Measurements from ENCODE around the gene TMEM132C. TPM values are rescaled to one million over a fixed set of nuclear protein-coding genes. Genes with fewer than 3 reads are reported as not detected.

Gene TMEM132C
- total and polyA plus RNA-seq, 2 donors (not counting 3 experiments of a cell fraction or from before 2014, with no cell fraction given) = not detected

DNA sequence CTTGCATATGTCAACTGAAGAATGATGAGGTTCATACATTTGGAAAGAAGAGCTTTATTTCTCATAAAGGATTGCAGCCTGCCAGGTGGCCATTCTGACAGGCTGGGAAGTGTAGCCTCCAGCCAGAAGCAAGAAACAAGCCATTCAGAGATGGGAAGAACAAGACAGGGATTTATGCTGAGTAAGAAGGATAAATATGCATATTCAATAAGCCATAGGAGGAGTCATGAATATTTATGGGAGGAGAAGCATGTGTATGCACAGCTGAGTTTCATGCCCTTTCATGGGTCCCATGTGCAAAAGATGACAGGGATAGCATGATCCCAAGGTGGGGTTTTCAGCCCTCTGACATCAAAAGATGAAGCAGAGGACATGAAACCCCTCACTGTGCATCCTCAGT, 269.8 kb downstream of the TMEM132C start:
- no peaks in the 10 kb centered on the region for H3K27me3 ChIP-seq (ENCODE audit: control insufficient read depth in 2 of 2, insufficient read depth in 2 of 2, low read length in 2 of 2)
- DNase-seq (ENCODE audit: low read depth, low spot score) (no peak), FAIRE-seq (no peak)
- peaks cover 5% of the 10 kb centered on the region for H3K9me3 ChIP-seq (replicated peaks; ENCODE audit: control insufficient read depth, insufficient read depth, low read length)
- TF ChIP-seq EZH2 (IDR thresholded peaks at IDR 0.05; ENCODE audit: borderline replicate concordance, low read depth, low read length, severe bottlenecking) = no peak
- CTCF ChIA-PET = interaction anchor here (1.6 kb wide), 1 partner anchor 19 kb away, joined by 3 read pairs; no protein-coding TSS in a partner anchor
- dilution Hi-C loops (cut with MboI; ENCODE audit: extremely low pct_ligation_motif_present, low sequenced_read_pairs) (no loop called here), intact Hi-C loops (cut with micrococcal nuclease) (no loop called here)
- no peaks in the 10 kb centered on the region for H3K4me1 ChIP-seq (ENCODE audit: control insufficient read depth, extremely low read depth, insufficient read depth, low read length)
- no peaks in the 10 kb centered on the region for H3K9me1 ChIP-seq (replicated peaks; ENCODE audit: control insufficient read depth, extremely low read depth, insufficient read depth, low read length)
- H3K36me3 ChIP-seq (ENCODE audit: control insufficient read depth in 2 of 2, extremely low read depth in 1 of 2, insufficient read depth in 2 of 2, low read length in 2 of 2) = no peaks in the 10 kb centered on the region
- H3K9ac ChIP-seq (replicated peaks; ENCODE audit: extremely low read depth, insufficient read depth, low read length) = no peak overlapping the region
- no peak overlapping the region for H3K27ac ChIP-seq (ENCODE audit: insufficient read depth, low read depth, low read length)
- H2AFZ ChIP-seq (ENCODE audit: low read depth, low read length) = no peak overlapping the region
- no peak overlapping the region for H3K4me2 ChIP-seq (ENCODE audit: insufficient read depth, low read length)
- H4K20me1 ChIP-seq (replicated peaks; ENCODE audit: control insufficient read depth, extremely low read depth, insufficient read depth, low read length) = no peaks in the 10 kb centered on the region
- H3K4me3 ChIP-seq (replicated peaks in 1 of 3; ENCODE audit: insufficient read depth in 1 of 3, low read depth in 1 of 3, low read length in 3 of 3) = no peak overlapping the region
- H3K79me2 ChIP-seq (ENCODE audit: control insufficient read depth, insufficient read depth, low read length) = no peaks in the 10 kb centered on the region
- no TSS peak for BruUV-seq (replicated peaks)
- POLR2A ChIA-PET = no interaction called here

DNA sequence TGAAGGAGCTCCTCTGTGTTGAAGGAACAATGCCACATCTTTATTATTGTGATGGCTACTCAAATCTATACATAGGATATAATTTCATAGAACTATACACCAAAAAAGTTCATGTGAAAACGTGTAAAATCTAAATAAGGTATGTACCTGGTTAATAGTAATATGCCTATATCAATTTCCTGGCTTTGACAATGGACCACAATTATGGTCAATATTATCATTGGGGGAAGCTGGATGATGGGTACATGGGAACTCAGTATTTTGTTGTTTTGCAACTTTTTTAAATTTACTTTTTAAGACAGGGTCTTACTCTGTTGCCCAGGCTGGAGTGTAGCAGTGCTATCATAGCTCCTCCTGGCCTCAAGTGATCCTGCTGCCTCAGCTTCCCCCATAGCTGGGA, 270.7 kb downstream of the TMEM132C start:
- no peak for TF ChIP-seq EZH2 (IDR thresholded peaks at IDR 0.05; ENCODE audit: borderline replicate concordance, low read depth, low read length, severe bottlenecking)
- TF ChIP-seq GATA2 (IDR thresholded peaks at IDR 0.05; ENCODE audit: insufficient read depth, insufficient read length, low read depth, low read length) = no peak
- no peak for TF ChIP-seq MYC (IDR thresholded peaks at IDR 0.05; ENCODE audit: low read depth, low read length)
- TF ChIP-seq, protein P1, sequence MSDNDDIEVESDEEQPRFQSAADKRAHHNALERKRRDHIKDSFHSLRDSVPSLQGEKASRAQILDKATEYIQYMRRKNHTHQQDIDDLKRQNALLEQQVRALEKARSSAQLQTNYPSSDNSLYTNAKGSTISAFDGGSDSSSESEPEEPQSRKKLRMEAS (IDR thresholded peaks at IDR 0.05; ENCODE audit: insufficient read depth, insufficient read length) = no peak
- no peak for FAIRE-seq
- Histone ChIP-seq H3K79me2 (ENCODE audit: control insufficient read depth, insufficient read depth, low read length) (no peaks in the 10 kb centered on the region), H3K9me3 (replicated peaks; ENCODE audit: control insufficient read depth, insufficient read depth, low read length) (peaks cover 5% of the 10 kb centered on the region), H3K27ac (ENCODE audit: insufficient read depth, low read depth, low read length) (no peak overlapping the region), H3K9me1 (replicated peaks; ENCODE audit: control insufficient read depth, extremely low read depth, insufficient read depth, low read length) (no peaks in the 10 kb centered on the region), H2AFZ (ENCODE audit: low read depth, low read length) (no peak overlapping the region), H3K4me3 (replicated peaks in 1 of 3; ENCODE audit: insufficient read depth in 1 of 3, low read depth in 1 of 3, low read length in 3 of 3) (no peak overlapping the region), H3K9ac (replicated peaks; ENCODE audit: extremely low read depth, insufficient read depth, low read length) (no peak overlapping the region), H3K27me3 (ENCODE audit: control insufficient read depth in 2 of 2, insufficient read depth in 2 of 2, low read length in 2 of 2) (no peaks in the 10 kb centered on the region), H3K4me1 (ENCODE audit: control insufficient read depth, extremely low read depth, insufficient read depth, low read length) (no peaks in the 10 kb centered on the region), H4K20me1 (replicated peaks; ENCODE audit: control insufficient read depth, extremely low read depth, insufficient read depth, low read length) (no peaks in the 10 kb centered on the region), H3K4me2 (ENCODE audit: insufficient read depth, low read length) (no peak overlapping the region), H3K36me3 (ENCODE audit: control insufficient read depth in 2 of 2, extremely low read depth in 1 of 2, insufficient read depth in 2 of 2, low read length in 2 of 2) (no peaks in the 10 kb centered on the region)
- BruUV-seq (replicated peaks) = no TSS peak
- intact Hi-C loops (cut with micrococcal nuclease) (no loop called here), dilution Hi-C loops (cut with MboI; ENCODE audit: extremely low pct_ligation_motif_present, low sequenced_read_pairs) (no loop called here)
- no peak for DNase-seq (ENCODE audit: low read depth, low spot score)
- POLR2A ChIA-PET = no interaction called here
- CTCF ChIA-PET = interaction anchor here (1.6 kb wide), 1 partner anchor 20 kb away, joined by 3 read pairs; no protein-coding TSS in a partner anchor

All from endothelial cell of umbilical vein (primary cell).